Stimulated activated CD8-positive, alpha-beta memory T cell treated with anti-CD3 and anti-CD28 coated beads, Interleukin-4, amount 100 ng/mL, for 1 hour (primary cell): ENCODE measurements around the gene MCUB.

Experiments
- DNase-seq, 2 donors: peaks; one replicate each; pipeline ENCODE4 v3.0.0-alpha.2; 2020; ENCODE audit warnings: low read depth in 2 of 2, low spot score in 1 of 2

The MCUB gene

GRCh38 chr4:109728385-109728784 is 168.3 kb downstream of the MCUB start:
- no peak for DNase-seq

- peak in 1 of 2 donors; percentile 1 for DNase-seq
Measured at GRCh38 chr4:109729117-109729717, 169.2 kb downstream of the MCUB start.

- DNase-seq: peak; percentile 47 to 57
Measured at GRCh38 chr4:109729718-109730618, 169.9 kb downstream of the MCUB start, which contains the start of gene PLA2G12A. TSS of gene PLA2G12A (minus strand) at chr4:109730070. CDS start at chr4:109729809, 261 bp downstream.

GRCh38 chr4:109730619-109731545 is 170.8 kb downstream of the MCUB start:
- no peak for DNase-seq

GRCh38 chr4:109733728-109734127 is 173.7 kb downstream of the MCUB start:
- DNase-seq: no peak

GRCh38 chr4:109735566-109736365 is 175.7 kb downstream of the MCUB start:
- no peak for DNase-seq
